ENCODE data around the gene DGAT2.

DGAT2 gene

GRCh38 chr11:75801362-75802020, 32.9 kb downstream of the DGAT2 start:
- DNase-seq (ENCODE audit: low read depth) = no peak

GRCh38 chr11:75802021-75802912, 33.7 kb downstream of the DGAT2 start:
- DNase-seq (ENCODE audit: low read depth) = no peak

GRCh38 chr11:75802913-75803820, 34.6 kb downstream of the DGAT2 start:
- DNase-seq (ENCODE audit: low read depth) = peak; percentile 74

- no peak for DNase-seq (ENCODE audit: low read depth)
Measured at GRCh38 chr11:75809111-75809510, 40.5 kb downstream of the DGAT2 start.

- DNase-seq (ENCODE audit: low read depth) = no peak
Measured at GRCh38 chr11:75809991-75810390, 41.4 kb downstream of the DGAT2 start.

DNA sequence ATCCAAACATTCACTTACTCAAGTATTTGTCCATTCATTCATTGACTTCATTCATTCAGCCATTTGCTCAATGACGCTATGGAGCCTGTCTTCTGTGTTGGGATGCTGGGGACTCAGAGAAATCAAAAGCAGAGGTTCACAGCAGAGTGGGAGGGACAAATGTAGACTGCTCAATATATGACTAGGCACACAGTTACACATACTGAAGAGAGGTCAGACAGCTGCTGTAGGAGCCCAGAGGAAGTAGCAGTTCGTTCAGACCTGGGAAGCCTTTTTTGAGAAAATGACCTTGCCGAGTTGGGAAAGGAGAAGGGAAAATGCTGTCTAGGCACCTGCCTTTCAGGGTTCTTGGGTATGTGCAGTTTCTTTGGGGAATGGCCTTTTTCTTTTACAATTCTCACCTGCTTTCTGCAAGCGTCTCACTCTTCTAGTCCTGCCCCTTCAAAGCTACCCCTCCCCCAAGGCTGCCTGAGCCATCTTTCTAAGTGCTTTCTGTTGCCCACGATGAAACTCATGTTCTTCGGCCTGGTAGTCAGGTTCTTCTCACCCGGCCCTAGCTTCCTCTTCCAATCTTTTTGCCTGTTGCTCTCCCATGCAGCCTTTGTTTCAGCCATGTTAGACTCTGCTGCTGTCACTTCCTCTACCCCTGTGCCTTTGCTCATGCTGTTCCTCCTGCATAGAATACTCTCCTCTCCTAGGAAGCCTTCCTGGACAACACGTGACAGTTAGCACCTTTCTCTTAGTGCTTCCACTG, 42.2 kb downstream of the DGAT2 start:
- DNase-seq (ENCODE audit: low read depth) = no peak

DNA sequence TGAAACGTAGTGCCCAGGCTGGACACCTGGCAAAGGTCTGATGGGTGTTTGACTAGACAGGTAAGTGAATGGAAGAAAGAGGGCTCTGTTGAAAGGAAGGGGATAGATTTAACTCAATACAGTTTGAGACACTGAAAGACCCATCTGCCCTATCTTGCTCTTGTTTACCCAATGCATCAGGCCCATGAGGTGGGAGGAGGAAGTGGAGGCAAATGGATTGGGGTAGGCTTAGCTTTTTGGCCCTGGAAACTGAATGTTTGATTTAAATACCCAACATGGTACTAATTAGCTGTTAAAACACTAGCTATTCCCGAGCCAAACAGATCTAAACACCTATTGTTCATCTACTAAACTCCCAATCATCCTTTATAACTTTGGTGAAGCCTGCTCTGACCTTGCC, 42.9 kb downstream of the DGAT2 start:
- DNase-seq (ENCODE audit: low read depth) = no peak

DNA sequence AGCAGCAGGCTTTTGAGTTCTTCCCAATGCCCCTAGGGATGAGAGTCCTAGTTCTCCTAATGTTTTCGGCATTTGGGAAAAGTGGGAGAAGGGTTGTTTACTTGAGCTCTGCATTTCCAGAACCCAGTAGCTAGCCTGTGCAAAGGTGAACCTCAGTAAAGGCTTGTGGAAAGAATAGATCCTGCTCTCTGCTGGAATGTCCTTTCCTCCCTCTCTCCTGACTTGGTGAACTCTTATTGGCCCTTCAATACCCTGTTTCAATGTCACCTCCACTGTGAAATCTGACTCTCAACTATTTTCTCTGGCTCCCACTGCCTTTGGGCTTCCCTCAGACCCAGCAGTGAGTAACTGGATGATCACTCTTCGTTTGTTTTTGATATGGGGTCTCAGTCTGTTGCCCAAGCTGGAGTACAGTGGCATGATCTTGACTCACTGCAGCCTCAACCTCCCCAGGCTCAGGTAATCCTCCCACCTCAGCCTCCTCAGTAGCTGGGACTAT, 44.0 kb downstream of the DGAT2 start:
- DNase-seq (ENCODE audit: low read depth) = no peak

DNA sequence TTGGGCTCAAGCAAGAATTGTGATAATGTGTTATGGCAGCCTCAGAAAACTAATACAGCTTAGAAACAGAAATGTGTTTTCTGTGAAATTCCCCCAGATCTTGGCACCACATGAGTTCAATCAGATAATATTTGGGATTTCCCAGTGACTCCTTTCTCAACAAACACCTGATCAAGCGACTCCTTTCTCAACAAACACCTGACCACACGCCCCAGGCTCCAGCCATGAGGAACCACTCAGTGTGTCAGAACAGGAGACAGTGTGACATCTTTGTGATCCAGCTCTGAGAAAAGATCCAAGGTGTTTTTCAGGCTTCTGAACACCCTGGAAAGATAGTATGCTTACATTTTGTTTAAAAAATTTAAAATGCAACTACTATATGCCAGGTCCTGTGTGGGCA, 44.5 kb downstream of the DGAT2 start:
- no peak for DNase-seq (ENCODE audit: low read depth)

- peak; percentile 61 for DNase-seq (ENCODE audit: low read depth)
Measured at GRCh38 chr11:75813622-75814039, 45.1 kb downstream of the DGAT2 start.

- no peak for DNase-seq (ENCODE audit: low read depth)
Measured at GRCh38 chr11:75814363-75814676, 45.7 kb downstream of the DGAT2 start.

DNA sequence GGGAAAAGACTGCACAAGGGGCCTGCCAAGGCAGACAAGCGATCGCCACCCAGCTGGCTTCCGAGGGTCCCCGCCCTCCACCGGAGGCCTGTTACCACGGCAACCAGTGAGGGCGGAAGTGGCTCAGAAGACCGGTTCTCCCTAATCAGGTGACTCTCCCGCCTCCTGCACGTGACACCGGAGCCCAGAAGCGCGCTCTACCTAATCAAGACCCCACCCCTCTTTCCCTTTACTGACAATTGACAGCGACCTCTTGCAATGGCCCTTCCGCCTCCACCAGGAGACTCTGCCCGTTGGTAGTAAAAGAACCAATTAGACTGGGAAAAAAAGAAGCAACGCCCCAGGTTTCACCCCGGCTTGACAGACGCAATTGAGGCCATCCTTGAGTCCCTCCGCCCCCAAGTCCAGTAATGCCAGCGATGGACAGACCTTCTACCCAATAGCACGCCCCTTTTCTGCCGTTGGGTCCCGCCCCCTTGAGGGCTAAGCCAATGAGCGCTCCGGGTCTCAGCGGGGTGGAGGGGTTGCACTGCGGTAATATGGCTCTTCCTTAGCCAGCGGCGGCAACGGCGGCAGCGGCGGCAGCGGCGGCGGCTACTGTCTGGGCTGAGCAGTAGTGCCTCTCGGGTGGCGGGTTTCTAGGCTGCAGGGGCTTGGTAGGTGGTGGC, 46.2 kb downstream of the DGAT2 start, which contains the start of gene UVRAG:
Gene UVRAG, plus strand, starts transcription at position 534 of the 668 bp plus-strand sequence. CDS start 198 bp downstream, outside the sequence.
- DNase-seq (ENCODE audit: low read depth) = peak; percentile 100

- DNase-seq (ENCODE audit: low read depth) = peak; percentile 48
Measured at GRCh38 chr11:75815345-75816168, 47.0 kb downstream of the DGAT2 start.

DNA sequence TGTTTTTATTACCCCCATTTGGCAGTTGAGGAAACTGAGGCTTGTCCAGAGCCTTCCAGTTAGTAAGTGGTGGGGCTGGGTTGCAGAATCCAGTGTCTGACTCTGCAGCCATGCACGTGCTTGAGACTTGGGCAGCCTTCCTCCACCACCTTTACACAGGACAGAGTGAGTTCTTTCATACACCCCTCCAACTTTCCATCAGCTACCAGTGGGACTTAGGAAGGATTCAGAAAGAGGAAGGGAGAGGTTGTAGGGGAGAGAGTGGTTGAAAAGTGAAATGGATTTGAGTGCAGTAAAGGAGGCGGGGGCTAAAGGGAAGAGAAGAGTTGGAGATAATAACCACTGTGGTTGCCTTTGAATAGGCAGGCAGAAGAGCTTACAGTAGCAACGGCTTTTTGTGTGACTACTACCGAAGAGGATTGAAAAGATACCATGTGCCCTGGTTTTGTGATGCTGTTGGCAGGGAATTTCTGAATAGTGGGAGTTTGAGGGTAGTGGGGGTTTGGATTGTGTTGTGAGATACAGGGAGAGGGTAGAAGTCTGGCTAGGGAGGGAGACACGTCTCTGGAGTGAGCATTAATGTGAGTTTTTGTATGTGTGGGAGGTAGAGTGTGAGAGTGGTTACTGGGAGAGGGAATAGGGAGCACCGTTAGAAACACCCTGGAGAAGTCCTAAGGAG, 48.1 kb downstream of the DGAT2 start:
- DNase-seq (ENCODE audit: low read depth) = no peak

DNA sequence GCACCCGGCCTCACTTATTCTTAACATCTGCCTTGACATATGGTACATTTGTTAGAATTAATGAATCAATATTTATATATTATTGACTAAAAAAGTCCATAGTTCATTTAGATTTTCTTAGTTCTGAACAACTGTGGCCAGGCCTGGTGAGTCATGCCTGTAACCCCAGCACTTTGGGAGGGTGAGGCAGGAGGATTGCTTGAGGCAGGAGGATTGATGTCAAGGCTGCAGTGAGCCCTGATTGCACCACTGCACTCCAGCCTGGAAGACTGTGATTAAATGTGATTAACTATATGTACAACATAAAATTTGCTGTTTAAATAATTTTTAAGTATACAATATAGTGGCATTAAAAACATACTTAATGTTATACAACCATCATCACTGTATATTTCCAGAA, 52.1 kb downstream of the DGAT2 start:
- DNase-seq (ENCODE audit: low read depth) = peak; percentile 65

DNA sequence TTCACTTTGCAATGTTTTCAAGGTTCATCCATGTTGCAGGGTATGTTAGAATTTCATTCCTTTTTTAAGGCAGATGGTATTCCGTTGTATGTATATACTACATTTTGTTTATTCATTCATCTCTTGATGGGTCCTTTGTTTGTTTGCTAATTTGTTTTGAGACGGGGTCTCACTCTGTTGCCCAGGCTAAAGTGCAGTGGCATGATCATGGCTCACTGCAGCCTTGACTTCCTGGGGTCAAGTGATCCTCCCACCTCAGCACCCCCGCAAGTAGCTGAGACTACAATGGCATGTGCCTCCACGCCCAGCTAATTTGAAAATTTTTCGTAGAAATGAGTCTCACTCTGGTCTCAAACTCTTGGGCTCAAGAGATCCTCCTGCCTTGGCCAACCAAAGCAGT, 52.6 kb downstream of the DGAT2 start:
- DNase-seq (ENCODE audit: low read depth) = no peak

DNA sequence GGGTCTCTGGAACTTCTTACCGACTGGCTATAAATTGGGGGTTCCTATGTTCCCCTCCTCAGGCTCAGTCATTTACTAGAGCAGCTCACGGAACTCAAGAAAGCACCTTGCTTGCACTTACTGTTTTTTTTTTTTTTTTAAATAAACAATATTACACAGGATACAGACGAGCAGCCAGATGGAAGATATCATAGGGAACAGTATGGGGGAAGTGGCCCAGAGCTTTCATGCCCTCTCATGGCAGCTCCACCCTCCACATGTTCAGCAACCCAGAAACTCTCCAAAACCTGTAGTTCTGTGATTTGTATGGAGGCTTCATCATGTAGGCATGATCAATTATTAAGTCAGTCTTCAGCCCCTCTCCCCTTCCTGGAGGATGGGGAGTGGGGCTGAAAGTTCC, 54.0 kb downstream of the DGAT2 start:
- no peak for DNase-seq (ENCODE audit: low read depth)

DNA sequence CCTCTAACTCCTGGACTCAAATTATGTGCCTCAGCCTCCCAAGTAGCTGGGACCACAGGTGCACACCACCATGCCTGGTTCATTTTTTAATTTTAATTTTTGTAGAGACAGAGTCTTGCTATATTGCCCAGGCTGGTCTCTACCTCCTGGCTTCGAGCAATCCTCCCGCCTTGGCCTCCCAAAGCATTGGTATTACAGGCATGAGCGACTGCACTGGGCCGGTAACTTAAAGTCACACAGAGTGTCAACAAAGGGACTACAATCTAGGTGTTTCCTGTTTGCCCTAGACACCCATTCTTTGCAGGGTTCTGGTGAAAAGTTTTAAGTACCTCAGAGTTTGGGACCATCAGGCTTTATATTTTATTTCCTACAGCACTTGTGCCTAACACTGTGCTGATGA, 54.8 kb downstream of the DGAT2 start:
- no peak for DNase-seq (ENCODE audit: low read depth)

DNA sequence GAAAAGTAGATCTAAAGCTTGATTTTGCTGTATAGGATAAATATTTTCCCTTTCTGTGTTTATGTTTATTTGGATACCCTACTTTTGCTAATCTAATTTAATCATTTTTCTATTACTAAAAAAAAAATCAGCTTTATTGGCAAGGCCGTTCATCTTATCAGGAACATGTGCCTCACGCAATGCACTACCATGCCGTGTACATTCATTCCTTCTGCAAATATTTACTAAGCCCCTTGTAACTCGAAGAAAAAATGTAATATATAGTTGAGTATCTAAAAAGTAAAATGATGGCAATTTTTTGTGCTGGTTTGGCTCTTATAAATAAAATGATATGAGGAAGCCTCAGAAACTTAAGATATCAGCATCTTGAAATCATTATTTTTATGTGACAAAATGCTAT, 55.4 kb downstream of the DGAT2 start:
- no peak for DNase-seq (ENCODE audit: low read depth)
